Jurkat, Clone E6-1 (cell line): ENCODE results near the gene TCEANC2. TPM values are rescaled to one million over a fixed set of nuclear protein-coding genes. Genes with fewer than 3 reads are reported as not detected.
"Not testable (repeated sequence)": the region's sequence is repeated elsewhere in the genome, so short reads cannot be mapped to it uniquely, and the experiment has no call there.

Experiments used
- DNase-seq: peaks from one replicate; pipeline ENCODE4 v3.0.0-alpha.2; 2011; ENCODE audit warnings: low read depth, low spot score
- H3K4me3 ChIP-seq: 2 replicates; pipeline ENCODE4 v1.5.1; 2011; ENCODE audit warnings: mild to moderate bottlenecking, low read length, control low read depth, moderate library complexity
- polyA plus RNA-seq: library from polyadenylated mRNA; unstranded; fragments of >200 nt; gene quantifications from one replicate; pipeline ENCODE4 v1.2.1, GENCODE V29; 2012; ENCODE audit warnings: missing spikeins; ENCODE audit not compliant: insufficient read length, insufficient read depth

The TCEANC2 gene
- 8.5 TPM for polyA plus RNA-seq

DNA sequence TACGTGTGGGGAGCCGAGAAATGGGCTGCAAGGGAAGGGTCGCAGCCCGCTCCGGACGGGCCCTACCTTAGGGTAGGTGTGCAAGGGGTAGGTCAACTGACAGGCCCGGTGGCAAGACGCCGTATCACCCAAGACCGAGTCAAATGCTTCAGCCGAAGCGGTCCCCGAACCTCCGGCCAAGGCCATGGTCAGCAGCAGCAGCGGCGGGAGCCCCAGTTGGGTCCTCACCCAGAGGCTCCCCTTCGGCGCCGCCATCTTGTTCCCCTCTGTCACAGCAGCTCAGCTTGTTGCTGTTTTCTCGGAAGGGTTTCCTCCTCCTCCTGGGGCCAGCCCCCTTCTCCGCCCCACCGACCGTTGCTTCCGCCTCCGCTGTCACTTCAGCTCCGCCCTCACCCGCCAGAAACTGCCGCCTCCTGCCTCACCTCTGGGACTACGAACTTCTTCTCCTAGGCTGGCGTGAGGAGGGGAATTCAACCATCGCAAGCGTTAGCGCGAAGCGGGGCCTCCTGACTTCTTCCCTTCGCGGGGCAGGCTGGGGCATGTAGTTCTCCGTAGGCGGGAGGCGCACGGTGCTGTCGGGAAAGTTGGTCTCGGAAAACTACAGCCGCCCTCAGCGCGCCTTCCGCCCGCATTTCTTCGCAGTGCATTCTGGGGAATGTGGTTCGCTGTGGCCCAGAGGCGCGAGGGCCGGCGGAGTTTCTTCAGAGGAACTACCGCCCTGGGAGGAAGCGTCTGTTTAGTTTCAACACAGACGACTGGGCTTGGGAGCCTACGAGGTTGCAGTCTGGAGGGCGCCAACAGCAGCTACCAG is at the start of gene TCEANC2, which contains the start of gene TMEM59:
TCEANC2 (plus strand) TSS at position 675 of the 811 bp plus-strand sequence. CDS start 815 bp downstream, outside the sequence.
TMEM59 (minus strand) TSS at position 271 of the 811 bp plus-strand sequence; CDS start at position 255, 16 bp downstream.
- peak; percentile 98 for DNase-seq
- H3K4me3 ChIP-seq = peak within 1 kb of the TSS; percentile 98

DNA sequence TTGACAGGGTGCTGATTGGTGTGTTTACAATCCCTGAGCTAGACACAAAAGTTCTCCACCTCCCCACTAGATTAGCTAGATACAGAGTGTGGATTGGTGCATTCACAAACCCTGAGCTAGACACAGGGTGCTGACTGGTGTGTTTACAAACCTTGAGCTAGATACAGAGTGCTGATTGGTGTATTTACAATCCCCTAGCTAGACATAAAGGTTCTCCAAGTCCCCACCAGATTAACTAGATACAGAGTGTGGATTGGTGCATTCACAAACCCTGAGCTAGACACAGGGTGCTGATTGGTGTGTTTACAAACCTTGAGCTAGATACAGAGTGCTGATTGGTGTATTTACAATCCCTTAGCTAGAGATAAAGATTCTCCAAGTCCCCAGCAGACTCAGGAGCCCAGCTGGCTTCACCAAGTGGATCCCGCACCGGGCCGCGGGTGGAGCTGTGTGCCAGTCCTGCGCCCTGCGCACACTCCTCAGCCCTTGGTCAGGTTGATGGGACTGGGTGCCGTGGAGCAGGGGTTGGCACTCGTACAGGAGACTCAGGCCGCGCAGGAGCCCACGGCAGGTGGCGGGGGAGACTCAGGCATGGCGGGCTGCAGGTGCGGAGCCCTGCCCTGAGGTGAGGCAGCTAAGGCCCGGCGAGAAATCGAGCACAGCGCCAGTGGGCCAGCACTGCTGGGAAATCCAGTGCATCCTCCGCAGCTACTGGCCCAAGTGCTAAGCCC is 49.5 kb upstream of the TCEANC2 start:
- not testable (repeated sequence) for DNase-seq, H3K4me3 ChIP-seq

DNA sequence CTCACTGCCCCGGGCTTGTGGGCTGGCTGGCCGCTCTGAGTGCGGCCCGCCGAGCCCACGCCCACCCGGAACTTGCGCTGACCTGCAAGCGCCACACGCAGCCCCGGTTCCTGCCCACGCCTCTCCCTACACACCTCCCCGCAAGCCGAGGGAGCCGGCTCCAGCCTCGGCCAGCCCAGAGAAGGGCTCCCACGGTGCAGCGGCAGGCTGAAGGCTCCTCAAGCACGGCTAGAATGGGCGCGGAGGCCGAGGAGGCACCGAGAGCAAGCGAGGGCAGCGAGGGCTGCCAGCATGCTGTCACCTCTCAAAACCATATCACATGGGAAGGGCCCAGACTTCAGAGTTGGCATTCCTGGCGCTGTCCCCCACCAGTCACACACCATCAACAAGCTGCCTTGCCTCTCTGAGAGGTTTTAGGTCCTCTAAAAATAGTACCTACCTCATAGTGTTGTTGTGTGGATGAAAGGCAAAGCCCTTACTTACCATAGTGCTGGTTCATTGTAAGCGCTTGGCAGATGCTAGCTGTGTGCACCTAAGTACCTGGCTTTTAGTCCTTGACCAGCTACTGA is 48.8 kb upstream of the TCEANC2 start:
- DNase-seq = no peak
- H3K4me3 ChIP-seq = no peak overlapping the region

DNA sequence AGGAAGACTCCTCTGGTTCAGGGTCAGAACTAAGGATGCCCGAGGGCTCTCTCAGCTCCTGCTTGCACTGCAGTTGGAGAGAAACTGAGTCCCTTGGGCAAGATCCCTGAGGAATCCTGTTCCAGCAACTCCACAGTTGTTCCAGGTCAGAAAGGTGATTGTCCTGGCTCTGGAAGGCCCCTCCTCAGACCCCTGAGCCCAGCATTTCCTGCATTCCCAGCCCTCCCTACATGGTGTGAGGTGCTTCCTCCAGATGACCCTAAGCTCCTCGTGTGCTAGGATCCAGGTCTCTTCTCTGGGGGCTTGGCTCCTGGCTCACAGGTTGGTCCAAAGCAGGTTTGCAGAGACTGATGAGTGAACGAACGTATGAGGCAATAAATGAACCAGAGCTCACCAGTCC is 46.9 kb upstream of the TCEANC2 start:
- H3K4me3 ChIP-seq = no peak overlapping the region
- DNase-seq = no peak

DNA sequence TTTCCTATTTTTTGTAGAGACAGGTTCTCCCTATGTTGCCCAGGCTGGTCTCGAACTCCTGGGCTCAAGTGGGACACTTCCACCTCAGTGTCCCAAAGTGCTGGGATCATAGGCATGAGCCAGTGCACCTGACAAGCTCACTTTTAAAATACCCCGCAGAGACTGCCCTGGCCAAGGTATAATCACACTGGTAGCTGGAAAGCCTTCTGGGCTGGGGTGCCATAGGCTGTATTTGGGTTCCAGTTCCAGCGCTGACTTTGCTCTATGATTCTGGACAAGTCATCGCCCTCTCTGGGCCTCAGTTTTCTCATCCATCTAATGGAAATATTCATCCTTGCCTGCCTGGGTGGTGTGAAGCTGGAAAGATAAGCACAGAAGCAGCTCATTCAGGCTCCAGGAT is 45.8 kb upstream of the TCEANC2 start:
- no peak for DNase-seq
- H3K4me3 ChIP-seq = no peak overlapping the region

DNA sequence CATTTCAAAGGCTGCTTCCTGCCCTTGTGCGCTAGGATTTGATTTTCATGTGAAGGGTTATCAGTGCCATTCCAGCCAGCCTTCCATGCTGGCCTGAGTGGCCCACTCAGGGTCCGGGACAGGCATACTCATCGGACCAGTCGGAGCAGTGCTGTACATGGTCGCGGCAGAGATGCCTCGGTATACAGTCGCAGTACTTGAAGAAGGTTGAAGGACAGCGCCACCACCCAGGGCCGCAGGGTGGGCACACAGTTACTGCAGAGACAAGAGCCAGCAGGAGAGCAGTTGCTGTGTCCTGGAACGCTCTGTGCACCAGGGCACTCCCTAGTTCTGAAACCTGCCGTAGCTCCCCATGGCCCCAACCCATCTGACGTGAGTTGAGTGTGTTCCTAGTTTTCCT is 44.5 kb upstream of the TCEANC2 start:
- no peak overlapping the region for H3K4me3 ChIP-seq
- DNase-seq = no peak

DNA sequence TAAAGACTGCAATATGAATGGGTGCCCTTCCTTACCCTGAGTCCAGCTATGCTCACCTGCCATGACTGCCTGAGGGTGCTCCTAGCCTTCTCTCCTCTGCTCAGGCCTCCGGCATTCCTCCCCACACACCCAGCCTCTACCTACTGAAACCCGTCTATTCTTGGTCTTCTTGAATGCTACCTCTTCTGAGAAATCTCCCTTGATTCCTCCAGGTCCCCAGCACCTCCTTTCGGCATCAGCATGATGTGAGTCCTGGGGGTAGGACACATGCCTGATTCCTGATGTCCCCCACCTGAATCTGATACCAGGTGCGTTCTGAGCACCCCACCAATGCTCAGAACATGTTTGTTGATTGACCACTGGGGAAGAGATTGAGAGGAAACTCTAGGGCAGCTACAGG is 44.0 kb upstream of the TCEANC2 start:
- DNase-seq = no peak
- no peak overlapping the region for H3K4me3 ChIP-seq

DNA sequence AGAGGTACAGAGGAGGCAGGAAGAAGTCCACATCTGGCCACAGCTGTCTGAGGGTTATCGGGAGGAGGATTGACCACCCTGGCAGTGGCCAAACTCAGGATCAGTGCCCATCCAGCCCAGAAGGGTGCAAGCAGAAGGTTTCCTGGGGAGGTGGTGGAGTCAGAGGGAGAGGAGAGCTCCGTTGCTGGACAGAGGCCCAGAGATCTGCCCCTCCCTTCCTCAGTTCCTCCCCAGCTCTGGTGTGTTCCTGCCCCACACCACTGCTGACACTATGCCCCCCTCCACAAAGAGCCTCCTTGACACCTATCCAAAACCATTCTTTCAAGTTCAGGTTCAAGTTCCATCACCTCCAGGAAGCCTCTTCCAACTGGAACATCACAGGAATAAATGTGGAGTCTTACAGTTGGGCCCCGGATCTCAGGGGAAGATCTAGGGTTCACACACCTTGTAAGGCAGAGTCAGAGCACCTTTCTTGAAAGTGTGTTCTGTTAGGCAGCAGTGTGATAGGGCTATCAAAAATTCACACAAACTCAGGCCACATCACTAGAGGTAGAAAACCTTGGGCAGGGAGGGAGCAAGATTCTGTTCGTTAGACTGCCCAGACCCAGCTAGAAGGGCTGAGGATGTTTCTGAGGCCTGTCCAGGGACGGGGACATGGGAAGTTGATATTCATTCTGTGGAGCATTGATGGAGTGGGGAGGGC is 42.8 kb upstream of the TCEANC2 start:
- no peak for DNase-seq
- no peak overlapping the region for H3K4me3 ChIP-seq

DNA sequence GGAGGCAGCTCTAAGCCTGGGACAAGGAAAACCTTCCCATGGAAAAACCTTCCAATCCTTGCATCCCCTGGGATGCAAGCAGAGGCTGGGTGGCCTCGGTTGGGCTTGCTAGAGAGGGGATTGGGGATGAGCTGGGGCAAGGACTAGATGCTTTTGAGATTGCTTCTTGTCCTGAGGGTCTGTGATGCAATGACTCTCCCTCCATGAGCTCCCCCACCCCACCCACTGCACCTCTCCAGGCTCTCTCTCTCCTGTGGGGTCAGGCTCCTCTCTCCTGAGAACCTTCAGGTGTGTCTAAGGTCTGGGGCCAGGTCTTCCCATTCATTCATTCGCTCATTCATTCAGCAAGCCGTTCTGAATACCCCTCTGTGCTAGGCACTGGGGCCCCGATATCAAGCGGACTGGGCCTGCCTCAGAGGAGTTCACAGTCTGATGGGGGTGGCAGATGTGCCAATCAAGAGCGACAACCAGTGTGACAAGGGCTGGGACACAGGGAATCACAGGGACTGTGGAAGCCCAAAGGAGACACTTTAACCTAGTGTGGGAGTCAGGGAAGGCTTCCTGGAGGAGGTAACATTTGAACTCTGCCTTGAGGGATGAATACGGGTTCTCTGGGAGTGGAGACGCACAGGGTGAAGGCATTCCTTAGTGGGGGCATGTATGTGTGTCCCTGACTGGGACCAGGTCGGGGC is 41.9 kb upstream of the TCEANC2 start:
- no peak for DNase-seq
- H3K4me3 ChIP-seq = no peak overlapping the region

DNA sequence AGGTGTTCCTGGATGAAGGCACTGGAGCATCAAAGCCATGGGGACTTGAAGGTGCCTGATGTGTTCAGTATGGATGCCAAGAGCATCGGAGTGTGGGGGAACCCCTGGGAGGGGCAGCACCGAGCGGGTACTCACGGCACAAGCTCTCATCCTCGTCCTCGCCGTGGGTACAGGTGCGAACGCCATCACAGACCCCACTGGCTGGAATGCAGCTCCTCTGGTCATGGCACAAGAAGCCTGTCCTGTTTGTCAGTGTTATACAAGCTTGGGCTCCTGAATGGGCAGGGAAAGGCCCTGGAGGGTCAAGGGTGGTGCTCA is 41.4 kb upstream of the TCEANC2 start:
- H3K4me3 ChIP-seq = no peak overlapping the region
- no peak for DNase-seq

DNA sequence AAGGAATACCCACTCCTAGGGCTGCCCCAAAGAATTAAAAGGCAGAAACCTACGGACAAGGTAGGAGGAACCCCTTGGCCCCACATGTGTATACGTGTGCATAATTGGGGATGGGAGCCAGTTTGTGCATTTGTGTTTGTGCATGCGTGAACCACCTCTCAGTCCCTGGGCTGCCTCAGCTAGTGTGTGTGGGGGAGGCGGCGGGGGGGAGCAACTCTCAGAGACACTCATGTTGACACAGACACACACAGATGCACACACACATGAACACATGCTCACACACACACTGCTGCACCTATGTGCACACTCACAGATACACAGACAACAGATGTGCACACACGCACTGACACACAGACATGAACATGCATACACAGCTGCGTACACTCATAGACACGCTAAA is 40.5 kb upstream of the TCEANC2 start:
- no peak for DNase-seq

DNA sequence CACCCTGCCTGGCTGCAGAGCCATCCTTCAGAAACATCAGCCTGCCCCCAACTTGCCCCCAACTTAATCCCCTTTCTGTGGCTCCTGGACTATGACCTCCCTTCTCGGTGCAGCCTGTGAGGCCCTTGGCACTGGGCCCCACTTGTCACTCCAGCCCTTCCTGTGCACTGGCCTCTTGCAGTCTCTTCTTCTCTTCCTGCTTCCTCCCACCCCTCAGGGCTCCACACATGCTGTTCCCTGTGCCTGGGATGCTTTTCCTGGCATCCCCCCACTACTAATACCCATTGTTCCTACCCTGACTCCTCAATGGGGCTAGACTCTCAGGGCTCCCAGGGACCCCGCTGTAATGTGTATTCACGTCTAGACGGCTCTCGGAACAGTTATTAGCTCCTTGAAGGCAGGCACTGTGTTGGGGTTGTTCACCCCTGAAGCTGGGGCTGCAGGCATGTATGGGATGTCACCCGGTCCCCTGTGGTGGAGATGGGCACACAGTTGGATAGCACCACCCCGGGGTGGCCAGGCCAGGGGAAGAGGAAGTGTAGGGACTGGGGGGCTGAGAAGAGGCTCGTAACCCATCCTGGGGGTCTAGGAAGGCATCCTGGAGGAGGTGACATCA is 39.9 kb upstream of the TCEANC2 start:
- H3K4me3 ChIP-seq = no peak overlapping the region
- no peak for DNase-seq

More for the DNA sequence above, 40.5 kb upstream of the TCEANC2 start:
- no peak overlapping the region for H3K4me3 ChIP-seq

DNA sequence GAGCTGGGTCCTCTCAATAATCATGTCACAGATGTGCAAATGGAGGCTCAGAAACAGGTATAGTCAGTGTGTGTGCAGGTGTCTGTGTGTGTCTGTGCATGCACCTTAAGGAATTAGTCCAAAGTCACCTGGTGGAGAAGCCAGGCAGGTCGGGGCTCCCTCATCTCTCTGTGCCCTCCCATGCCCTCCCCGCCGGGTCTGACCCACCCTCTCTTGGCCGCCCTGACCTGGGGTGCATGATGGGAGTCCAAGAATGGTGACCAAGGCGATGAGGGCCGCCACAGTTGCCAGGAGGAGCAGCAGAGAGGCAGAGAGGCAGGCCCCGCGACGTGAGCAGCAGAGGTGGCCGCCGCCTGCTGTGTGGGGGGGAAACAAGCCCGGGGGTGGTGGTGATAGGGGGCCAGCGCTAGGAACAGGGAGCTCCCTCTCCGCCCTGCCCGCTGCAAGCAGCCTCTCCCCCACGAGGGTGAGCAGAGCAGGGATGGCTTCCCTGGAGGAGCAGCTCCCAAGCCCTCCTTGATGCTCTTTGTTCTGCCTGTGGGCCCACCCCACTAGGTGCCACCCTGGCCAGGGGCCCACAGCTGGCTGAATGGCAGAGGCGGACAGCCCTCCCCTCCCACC is 39.3 kb upstream of the TCEANC2 start:
- no peak overlapping the region for H3K4me3 ChIP-seq
- DNase-seq = no peak

DNA sequence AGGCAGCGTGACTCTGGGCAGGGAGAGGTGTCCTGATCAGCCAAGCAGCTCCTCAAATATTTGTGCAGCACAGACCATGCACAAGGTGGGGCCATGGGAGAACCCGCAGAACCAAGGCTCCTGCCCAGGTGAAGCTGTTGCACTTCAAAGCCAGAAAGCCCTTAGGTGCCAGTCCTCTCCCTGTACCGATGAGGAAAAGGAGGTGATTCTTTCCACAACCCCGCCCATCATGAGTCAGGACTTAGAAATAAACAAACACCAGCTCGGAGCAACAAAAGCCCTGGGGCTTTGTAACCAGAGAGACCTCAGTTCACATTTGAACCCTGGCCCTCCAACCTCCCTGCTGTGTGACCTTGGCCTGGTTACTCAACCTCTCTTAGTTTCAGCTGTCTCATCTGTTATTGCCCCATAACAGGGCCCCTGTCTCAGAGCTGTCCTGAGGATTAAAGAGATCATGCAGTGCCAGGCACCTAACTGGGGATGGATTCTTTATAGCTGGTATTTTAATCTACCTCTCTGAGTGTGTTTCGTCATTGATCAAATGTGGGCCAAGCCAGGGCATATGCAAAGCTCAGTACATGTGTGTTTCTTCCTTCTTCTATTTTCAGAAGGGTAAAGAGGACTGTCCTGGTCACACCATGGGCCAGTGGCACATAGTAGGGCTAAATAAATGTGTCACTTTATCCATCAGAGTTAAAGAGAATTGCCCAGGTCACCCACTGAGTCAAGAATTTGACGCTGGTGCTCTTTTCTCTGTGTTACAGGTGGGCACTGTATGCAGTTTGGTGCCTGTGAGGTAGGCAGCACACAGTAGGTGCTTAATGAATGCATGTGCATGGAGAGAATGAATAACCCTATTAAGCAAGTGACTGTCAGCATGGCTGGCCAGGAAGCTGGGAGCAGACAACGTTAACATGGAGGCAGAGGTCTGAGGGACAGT is 36.8 kb upstream of the TCEANC2 start:
- H3K4me3 ChIP-seq = no peak overlapping the region
- no peak for DNase-seq

DNA sequence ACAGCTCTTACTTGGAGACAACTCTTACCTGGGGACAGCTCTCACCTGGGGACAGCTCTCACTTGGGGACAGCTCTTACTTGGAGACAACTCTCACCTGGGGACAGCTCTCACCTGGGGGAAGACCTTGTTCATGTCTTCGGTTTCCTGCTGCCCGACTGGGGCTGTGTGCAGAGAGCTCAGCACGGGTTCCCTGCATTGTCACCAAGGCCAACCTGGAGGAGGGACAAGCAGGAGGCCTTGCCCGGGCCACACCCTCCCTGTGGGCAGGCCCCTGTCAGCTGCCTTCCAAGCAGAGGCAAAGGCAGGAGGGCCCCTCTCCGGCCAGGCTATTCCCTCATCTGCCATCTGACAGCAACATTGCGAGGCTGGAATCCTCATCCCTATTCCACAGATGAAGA is 35.4 kb upstream of the TCEANC2 start, which contains the start of gene LDLRAD1:
LDLRAD1 (minus strand) TSS at position 208 of the 400 bp plus-strand sequence; CDS start at position 134, 74 bp downstream.
- H3K4me3 ChIP-seq = no peak within 1 kb of the TSS
- no peak for DNase-seq

DNA sequence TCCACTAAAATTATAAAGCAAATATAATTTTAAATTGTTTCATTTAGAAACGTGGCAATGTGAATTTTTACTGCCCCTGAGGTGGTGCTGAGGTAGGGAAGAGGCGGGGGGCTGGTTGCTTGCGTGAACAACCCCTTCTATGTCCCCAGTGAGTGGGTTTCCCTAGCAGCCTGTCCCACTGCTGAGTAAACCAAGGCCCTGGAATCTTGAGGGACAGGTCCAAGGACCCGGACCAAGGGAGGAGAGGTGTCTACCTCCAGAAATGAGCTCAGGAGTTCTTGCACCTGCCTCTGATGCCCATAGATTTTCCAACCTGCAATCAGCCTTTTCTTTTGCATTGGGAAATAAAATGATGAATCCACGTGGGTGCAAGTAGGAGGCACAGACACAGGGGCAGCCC is 34.8 kb upstream of the TCEANC2 start:
- H3K4me3 ChIP-seq = no peak overlapping the region
- no peak for DNase-seq

DNA sequence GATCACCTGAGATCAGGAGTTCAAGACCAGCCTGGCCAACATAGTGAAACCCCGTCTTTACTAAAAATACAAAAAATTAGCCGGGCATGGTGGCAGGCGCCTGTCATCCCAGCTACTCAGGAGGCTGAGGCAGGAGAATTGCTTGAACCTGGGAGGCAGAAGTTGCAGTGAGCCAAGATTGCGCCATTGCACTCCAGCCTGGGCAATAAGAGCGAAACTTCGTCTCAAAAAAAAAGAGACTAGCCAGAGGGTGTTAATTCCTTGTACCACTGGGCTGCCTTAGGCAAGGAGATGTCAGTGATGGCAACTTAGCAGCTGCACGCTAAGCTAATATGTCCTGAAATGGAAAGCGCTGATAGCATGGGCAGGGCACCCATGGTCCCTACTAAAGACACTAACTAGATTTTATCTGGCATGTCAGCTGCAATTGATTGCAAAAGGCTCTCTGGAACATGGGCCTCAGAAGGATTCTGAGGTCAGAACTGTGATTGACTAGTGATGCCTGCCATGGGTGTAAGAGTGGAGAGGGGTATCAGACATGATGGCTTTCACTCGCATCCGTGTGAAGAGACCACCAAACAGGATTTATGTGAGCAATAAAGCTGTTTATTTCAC is 33.7 kb upstream of the TCEANC2 start:
- DNase-seq, H3K4me3 ChIP-seq: not testable (repeated sequence)
